ENCODE results near the gene DMKN.

Gene DMKN

DNA sequence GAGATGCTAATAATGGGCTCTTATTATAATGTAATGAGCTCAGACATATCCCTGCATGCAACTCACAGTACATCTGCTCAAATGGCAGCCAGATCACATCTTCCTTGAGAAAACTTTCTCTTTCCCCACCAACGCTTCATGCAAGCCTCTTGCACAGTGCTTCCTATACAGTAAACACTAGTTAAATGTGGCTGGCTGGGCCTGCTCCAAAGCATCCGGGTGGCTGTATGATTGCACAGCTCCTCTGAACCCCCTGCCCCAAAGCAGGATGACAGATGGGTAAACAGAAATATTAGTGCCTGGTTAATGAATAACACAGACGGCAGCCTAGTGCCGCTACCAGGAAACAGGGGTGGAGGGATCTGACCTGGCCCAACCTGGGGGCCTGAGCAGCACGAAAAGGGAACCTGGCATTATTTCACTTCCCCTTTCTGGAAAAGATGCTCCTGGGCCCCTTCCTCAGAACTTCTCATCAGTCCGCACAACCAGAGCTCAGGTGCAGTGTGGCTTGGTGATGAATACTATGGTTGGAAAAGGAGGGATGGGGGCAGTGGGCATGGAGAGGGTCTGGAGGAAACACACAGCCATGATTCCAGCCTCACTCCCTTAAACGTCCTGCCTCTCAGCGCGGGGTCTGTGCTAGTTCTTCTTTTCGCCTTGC lies 54.6 kb downstream of the DMKN start:
- DNase-seq, result peak in 1 of 2 donors; percentile 69

DNA sequence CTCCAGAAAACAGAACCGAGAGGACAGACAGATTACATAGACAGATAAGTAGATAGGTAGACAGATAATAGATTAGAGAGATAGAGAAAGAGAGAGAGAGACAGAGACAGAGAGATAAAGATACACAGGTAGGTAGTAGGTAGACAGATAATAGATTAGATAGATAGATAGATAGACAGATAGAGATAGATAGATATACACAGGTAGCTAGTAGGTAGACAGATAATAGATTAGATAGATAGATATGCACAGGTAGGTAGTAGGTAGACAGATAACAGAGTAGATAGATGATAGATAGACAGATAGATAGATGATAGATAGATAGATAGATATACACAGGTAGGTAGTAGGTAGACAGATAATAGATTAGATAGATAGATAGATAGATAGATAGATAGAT lies 55.3 kb downstream of the DMKN start:
- no peak for DNase-seq

DNA sequence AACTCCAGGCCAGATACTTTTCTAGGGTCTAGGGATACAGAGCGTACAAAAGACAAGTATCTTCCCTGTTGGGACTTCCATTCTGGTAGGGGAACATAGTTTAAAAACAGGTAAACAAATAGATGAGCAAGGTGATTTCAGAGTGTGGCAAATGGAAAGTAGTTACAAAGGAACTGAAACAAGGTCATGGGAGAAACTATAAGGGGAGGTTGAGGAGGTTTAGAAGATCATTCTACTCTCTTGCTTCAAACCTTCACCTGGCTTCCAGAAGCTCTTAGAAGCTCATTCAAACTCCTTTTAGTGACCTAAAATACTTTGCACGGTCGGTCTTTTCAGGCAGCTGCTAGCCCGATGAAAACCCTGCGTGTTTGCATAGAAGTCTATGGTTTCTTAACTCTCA lies 56.3 kb downstream of the DMKN start:
- no peak for DNase-seq

DNA sequence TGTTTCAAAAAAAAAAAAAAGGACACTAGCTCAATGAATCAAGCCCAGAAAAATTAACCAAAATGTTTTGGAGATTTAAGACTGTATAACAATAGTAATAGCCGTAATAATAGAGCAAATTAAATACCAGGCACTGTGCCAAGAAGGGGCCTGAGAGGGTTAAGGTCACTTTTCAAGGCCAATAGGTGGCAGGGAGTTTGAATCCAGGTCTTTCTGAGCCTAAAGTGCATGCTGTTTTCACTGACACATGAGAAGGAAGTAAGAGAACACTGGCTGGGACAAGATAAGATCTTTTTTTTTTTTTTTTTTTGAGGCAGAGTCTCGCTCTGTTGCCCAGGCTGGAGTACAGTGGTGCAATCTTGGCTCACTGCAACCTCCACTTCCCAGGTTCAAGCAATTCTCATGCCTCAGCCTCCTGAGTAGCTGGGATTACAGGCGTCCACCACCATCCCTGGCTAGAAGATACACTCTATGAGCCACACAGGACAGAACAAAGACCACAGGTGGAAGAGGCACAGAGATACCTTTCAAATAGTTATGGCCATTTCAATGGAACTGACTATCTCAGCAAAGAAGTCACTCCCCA lies 57.7 kb downstream of the DMKN start:
- DNase-seq, result no peak

DNA sequence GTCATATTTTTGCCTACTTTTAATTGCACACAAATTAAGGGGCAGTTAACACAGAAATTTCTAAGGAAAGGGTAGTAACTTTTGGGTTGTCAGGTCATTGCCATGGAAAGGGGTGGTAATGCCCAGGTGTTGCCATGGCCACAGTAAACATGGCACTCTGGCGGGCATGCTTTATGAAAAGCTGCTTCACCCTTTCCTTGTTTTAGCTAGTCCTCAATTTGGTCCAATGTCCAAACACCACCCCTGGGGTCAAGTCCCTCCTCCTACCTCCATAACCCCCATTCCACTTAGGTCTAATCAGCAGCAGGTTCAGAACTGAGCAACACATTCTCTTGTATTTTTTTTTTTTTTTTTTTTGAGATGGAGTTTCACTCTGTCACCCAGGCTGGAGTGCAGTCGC lies 58.8 kb downstream of the DMKN start:
- DNase-seq, result no peak

DNA sequence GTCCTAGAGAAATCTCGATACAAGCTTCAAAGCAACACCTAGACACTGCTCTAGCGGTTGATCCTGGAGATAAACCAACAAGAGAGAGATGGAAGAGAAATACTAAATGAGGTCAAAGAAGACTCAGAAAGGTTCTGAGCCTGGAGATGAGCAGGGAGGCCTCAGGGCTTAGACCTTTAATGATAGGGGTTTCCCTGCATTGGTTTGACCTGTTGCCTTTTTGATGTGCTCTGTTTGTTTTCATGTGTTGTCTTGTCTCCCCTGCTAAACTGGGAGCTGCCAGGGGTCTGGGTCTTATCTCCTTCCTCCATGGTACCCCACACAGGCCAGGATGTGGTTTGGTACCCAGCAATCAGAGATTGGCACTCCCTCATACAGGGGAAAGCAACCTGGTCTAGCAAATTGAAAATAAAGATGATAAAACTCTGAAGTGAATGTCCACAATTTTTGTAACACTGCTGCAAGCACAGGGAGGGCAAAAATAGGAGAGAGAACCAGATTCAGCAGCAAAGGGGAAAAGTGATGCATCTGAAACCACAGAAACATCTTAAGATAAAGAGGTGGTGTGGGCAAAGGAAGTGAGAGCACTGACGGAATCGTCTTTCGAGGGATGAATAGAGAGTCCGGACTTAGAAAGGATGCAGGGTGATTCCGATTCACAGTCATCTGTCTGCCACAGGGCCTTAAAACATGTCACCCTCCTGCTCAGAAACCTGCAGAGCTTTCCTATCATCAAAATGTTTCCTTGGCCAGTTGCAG lies 61.9 kb downstream of the DMKN start:
- DNase-seq, result peak in 1 of 2 donors; percentile 32

DNA sequence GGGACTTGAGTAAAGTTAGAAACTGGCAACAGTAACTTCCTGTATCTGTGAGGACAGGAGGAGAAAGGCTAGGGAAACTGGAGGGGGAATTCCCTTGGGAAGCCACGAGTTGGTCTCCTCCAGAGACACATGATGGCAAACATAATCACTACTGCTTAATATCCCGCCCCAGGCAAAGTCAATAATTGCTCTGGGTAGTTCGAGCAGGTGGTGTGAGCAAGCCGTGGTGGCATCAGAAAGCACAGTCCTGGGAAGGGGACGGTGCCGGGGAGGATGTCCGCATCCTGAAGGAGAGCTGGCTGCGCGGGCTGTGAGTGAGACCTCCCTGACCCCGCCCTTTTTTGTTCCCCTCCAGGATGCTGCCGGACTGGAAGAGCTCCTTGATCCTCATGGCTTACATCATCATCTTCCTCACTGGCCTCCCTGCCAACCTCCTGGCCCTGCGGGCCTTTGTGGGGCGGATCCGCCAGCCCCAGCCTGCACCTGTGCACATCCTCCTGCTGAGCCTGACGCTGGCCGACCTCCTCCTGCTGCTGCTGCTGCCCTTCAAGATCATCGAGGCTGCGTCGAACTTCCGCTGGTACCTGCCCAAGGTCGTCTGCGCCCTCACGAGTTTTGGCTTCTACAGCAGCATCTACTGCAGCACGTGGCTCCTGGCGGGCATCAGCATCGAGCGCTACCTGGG lies 63.9 kb downstream of the DMKN start:
- no peak for DNase-seq

DNA sequence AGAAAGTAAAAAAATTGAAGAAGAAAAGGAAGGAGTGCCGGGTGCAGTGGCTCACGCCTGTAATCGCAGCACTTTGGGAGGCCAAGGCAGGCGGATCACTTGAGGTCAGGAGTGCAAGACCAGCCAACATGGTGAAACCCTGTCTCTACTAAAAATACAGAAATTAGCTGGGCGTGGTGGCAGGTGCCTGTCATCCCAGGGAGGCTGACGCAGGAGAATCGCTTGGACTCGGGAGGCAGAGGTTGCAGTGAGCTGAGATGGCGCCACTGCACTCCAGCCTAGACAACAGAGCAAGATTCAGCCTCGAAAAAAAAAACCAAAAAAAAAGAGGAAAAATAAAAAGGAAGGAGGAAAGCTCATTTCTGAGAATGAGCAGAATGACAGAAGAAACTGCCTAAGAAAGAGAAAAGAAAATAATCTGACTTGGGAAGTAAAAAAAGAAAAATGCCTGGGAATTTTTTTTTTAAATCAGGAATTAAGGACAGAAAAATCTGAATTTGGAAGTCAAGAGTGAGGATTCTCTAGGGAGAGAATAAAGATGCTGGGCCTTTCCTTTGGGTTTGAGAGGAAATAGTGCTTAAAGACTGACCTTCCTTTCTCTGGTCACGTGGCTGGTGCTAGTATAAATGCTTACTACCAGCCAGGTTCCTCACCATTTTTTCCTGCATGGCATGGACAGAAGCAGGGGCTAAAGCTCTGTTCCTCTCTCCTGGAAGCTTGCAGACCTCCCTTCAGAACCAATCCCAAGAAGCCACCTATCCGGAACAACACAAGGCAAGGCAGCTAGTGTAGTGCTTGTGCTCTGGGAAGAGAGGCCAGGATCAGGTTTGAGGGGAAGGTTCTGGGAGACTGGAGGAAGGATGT lies 65.6 kb downstream of the DMKN start, which contains the start of gene FFAR2:
TSS of gene FFAR2 (plus strand) at position 652 of the 864 bp plus-strand sequence. CDS start 1,458 bp downstream, outside the sequence.
- DNase-seq, result peak in 1 of 2 donors; percentile 61

Measured in CD4-positive, alpha-beta T cell treated with Interleukin-4 for 1 hour (primary cell).